DMS114 treated with DMSO at 0.1 percent for 48 hours (cell line): ENCODE measurements around the gene PCNX4.
A peak's percentile ranks its signal among the peaks of the same experiment; 100 is the strongest.
"Not testable (repeated sequence)": the region's sequence is repeated elsewhere in the genome, so short reads cannot be mapped to it uniquely, and the experiment has no call there.

ENCODE experiments used
- DNase-seq: peaks from one replicate; lab custom pipeline; 2025; ENCODE audit not compliant: unreplicated experiment; lab: John Stamatoyannopoulos, UW

Gene PCNX4

GRCh38 chr14:60091550-60092525 lies at the start of gene PCNX4:
TSS of gene PCNX4 (plus strand) at chr14:60091923. CDS start at chr14:60107639, 15,716 bp downstream.
- peak; percentile 94 for DNase-seq

- DNase-seq, result not testable (repeated sequence)
Observed at GRCh38 chr14:60047976-60048375, 43.7 kb upstream of the PCNX4 start.

DNA sequence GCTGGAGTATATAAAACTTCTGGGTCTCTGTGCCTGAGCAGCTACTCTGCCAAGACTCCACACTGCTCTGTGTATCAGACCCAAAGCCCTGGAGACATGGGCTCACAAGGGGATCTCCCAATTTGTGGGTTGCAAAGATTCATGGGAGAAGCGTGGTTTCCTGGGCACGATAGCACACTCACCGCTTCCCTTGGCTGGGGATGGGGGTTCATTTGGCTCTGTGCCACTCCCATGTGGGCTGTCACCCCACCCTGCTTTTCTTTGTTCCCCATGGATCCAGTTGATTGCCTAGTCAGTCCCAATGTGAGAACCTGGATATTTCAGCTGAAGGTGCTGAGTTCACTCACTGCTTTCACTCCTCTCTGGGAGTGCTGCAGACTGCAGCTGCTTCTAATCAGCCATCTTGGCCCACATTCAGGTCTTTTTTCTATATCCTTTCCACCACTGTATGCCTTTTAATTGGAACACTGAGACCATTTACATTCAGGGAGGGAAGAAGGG lies 40.0 kb upstream of the PCNX4 start:
- DNase-seq, result no peak

- DNase-seq, result no peak
Observed at GRCh38 chr14:60058087-60058486, 33.6 kb upstream of the PCNX4 start.

GRCh38 chr14:60061371-60061770 lies 30.4 kb upstream of the PCNX4 start:
- DNase-seq, result no peak

GRCh38 chr14:60064491-60065072 lies 27.1 kb upstream of the PCNX4 start:
- peak; percentile 27 for DNase-seq

DNA sequence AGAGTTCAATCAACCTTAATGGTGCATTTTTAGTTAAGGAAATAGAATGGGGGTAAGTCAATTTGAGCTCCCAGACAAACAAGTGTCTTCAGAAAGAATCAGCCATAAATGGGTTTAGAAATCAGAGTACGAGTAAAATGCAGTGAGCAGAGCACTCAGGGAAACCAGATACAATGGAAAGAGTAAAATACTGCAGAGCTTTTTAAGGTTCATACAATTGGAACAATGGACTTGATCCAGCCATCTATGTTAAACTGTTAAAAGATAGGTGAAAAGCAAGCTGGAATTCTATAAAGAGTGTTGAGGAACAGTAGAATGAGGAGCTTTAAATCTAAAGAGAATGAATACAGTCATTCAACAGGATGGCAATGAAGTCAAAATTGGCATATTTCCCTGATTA lies 23.8 kb upstream of the PCNX4 start:
- no peak for DNase-seq

GRCh38 chr14:60079723-60080122 lies 12.0 kb upstream of the PCNX4 start:
- no peak for DNase-seq

GRCh38 chr14:60085085-60085484 lies 6.6 kb upstream of the PCNX4 start:
- DNase-seq, result no peak

DNA sequence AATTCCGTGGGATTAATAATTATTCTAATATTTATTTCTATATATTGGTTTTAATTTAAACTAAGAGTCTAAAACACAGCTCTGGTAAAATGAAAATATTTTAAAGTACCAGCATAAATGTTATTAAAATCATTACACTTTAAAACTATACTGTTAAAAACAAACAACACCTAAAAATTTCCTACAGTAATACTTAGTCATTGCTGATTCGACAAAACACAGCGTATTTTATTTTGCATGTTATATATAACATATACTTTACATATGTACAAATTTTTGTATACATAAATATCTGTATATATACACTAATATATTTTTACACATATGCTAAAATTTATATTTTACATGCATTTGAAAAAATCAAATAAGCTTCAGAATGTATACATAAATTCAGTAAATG lies 6.0 kb upstream of the PCNX4 start:
- no peak for DNase-seq

DNA sequence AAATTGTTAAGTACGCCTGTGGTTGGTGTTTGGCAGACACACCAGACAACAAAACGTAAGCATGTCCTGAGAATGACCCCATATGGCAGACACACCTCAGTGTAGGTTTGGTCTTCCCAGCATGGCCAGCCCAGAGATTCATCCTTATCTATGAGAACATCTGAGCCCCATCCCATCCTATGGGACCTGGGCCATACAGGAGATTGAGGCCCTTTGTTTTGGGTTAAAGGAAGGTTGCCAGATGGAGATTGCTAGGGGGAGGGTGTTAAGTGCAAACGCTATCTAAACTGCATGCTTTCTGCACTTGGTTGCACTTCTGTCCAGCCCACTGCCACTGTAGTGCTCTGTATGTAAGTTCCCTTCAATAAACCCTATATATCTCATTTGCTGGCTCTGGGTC lies 4.1 kb upstream of the PCNX4 start:
- no peak for DNase-seq

DNA sequence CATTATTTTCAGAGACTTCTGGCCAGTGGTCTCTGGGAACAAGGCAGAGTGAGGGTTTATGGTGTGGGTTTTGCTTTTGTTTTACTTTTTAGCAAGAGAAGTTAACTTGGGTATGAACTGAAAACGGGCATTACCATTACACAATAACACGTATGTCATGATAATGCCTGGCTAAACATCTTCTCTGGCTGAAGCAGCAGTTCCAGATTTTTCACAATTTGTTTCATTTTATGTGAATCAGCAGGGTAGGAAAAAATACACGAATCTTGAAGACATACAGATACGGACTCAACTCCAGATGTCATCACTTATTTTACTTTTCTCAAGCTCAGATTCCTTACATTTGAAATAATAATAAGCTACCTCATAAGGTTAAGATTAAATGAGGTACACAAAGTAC lies 2.5 kb upstream of the PCNX4 start:
- DNase-seq, result no peak

GRCh38 chr14:60090864-60091519 lies 731 bp upstream of the PCNX4 start:
- no peak for DNase-seq

GRCh38 chr14:60092526-60092920 lies 800 bp downstream of the PCNX4 start:
- peak; percentile 7 for DNase-seq

GRCh38 chr14:60093080-60093479 lies 1.4 kb downstream of the PCNX4 start:
- DNase-seq, result no peak

DNA sequence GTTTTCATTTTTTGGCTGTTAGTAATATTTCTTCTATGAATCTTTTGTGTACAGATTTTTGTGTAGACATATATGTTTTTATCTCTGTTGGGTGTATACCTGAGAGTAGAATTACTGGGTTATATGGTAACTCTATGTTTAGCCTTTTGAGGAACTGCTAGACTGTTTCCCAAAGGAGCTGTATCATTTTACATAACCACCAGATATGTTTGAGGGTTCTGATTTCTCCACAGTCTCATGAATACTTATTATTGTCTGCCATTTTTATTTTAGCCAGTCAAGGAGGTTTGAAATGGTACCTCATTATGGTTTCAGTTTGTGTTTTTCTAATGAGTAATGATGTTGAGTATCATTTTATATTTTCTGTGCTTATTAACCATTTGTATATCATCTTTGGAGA lies 1.9 kb downstream of the PCNX4 start:
- DNase-seq, result no peak

DNA sequence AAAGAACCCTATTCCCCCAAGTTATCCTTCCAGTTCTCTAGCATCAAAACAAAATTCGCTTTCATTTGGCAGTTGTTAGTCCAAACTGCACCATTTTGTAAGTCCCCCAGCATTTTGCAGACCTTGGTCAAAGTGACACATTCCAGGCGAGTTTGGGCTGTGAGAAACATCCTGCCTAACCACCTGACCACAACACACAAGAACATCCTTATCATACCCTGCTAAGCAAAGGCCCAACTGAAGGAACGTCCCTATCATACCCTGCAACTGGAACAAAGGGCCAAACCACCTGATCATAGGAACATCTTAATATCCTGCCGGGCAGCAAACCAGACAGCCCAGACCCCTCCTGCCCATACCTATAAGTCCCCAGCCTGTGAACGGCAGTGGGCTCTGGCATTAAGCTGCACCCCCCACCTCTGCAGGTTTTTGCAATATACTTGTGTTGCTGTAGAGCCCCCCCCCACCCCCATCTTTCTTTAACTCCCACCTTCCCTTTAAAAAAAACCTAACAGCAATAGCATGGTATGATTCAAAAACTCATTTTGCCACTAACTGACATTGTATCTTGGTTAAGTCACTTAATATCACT lies 2.7 kb downstream of the PCNX4 start:
- no peak for DNase-seq

DNA sequence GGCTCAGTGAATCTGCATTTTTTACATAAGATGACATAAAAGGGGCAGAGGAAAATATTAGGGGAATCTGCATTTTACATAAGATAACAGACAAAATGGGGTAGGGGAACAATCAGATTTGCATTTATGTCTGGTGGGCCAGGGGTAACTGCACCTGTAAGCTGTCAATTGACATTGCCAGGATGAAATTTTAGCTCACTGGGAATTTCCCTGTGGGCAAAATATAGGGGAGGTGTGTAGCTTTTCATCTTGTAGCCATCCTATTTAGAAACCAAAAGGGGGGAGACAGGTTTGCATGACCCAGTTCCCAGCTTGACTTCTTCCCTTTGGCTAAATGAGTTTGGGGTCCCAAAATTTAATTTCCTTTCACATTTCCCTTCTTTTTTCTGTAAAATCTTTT lies 3.5 kb downstream of the PCNX4 start:
- DNase-seq, result no peak

DNA sequence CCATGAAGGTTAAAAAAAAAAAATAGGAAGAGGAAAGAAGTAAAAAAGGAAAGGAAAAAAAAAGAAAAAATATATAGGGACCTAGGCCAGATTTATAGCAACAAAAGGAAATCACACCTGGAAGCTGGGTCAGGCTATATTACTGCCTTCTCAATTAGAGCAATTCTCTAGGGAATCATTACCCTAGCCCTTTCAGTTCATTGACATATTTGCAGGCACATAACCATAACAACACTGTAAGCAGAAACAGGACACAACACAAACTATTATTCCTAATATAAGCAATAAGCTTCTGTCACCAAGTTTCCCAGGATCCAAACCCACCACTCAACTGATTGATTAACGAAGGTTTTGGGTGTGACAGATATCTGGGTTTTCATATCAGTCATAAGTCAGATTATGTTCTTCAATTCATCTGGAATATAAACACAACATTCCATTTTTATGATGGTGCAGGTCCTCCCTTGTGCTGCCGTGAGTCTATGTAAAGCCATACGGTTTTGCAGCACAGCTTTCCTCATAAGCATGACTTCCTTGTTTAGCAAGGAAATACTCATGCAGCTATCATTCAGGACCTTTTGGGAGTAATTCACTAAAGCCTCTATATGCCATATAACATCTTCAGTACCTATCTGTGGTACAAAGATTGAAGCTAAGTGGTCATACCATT lies 4.2 kb downstream of the PCNX4 start:
- no peak for DNase-seq

- no peak for DNase-seq
Observed at GRCh38 chr14:60097974-60098373, 6.3 kb downstream of the PCNX4 start.

- DNase-seq, result not testable (repeated sequence)
Observed at GRCh38 chr14:60099855-60100254, 8.1 kb downstream of the PCNX4 start.
